Activated T-cell treated with anti-CD3 and anti-CD28 coated beads for 24 hours (primary cell): ENCODE results near the gene TRMU.

Experiments
- DNase-seq: peaks from one replicate; pipeline ENCODE4 v3.0.0-alpha.2; 2020; ENCODE audit warnings: low read depth

The TRMU gene

GRCh38 chr22:46369716-46370583 lies 34.4 kb downstream of the TRMU start:
- DNase-seq, result no peak

GRCh38 chr22:46370584-46371291 lies 35.2 kb downstream of the TRMU start:
- DNase-seq, result no peak

GRCh38 chr22:46371623-46372226 lies 36.2 kb downstream of the TRMU start:
- no peak for DNase-seq

GRCh38 chr22:46372686-46373085 lies 37.2 kb downstream of the TRMU start:
- DNase-seq, result no peak

- no peak for DNase-seq
Measured at GRCh38 chr22:46373159-46373558, 37.6 kb downstream of the TRMU start.

- DNase-seq, result no peak
Measured at GRCh38 chr22:46373921-46374662, 38.6 kb downstream of the TRMU start.

- DNase-seq, result no peak
Measured at GRCh38 chr22:46374663-46375474, 39.4 kb downstream of the TRMU start.

- no peak for DNase-seq
Measured at GRCh38 chr22:46376111-46376510, 40.6 kb downstream of the TRMU start.

- no peak for DNase-seq
Measured at GRCh38 chr22:46376908-46377524, 41.5 kb downstream of the TRMU start.

- DNase-seq, result no peak
Measured at GRCh38 chr22:46377525-46378425, 42.3 kb downstream of the TRMU start.

- no peak for DNase-seq
Measured at GRCh38 chr22:46378426-46379065, 43.0 kb downstream of the TRMU start.

- no peak for DNase-seq
Measured at GRCh38 chr22:46379066-46379930, 43.8 kb downstream of the TRMU start.

- DNase-seq, result no peak
Measured at GRCh38 chr22:46380069-46380468, 44.6 kb downstream of the TRMU start.

- no peak for DNase-seq
Measured at GRCh38 chr22:46380581-46380980, 45.1 kb downstream of the TRMU start.

GRCh38 chr22:46381142-46381541 lies 45.6 kb downstream of the TRMU start:
- no peak for DNase-seq

GRCh38 chr22:46381731-46382130 lies 46.2 kb downstream of the TRMU start:
- no peak for DNase-seq

GRCh38 chr22:46382524-46382923 lies 47.0 kb downstream of the TRMU start:
- DNase-seq, result no peak

GRCh38 chr22:46386312-46386711 lies 50.8 kb downstream of the TRMU start:
- no peak for DNase-seq
